HepG2 (cell line): ENCODE measurements around the gene VAC14. TPM values are rescaled to one million over a fixed set of nuclear protein-coding genes. Genes with fewer than 3 reads are reported as not detected.

ENCODE experiments used
- ADNP ChIP-seq: sonication (generic); formaldehyde crosslinking; IDR thresholded peaks from 2 replicates; pipeline ENCODE4 v1.4.0; 2020; ENCODE audit warnings: missing genetic modification reagents
- ATF3 ChIP-seq: sonication (generic); formaldehyde crosslinking; IDR thresholded peaks from 2 replicates; pipeline ENCODE4 v1.4.0; 2020; ENCODE audit warnings: missing genetic modification reagents
- ATF6 ChIP-seq: sonication (generic); formaldehyde crosslinking; conservative IDR thresholded peaks from 2 replicates; pipeline ENCODE4 v1.4.0; 2020; ENCODE audit warnings: missing genetic modification reagents
- GATAD1 ChIP-seq: IDR thresholded peaks from 2 replicates; pipeline ENCODE4 v1.6.1; 2016; ENCODE audit warnings: missing genetic modification reagents, missing compliant biosample characterization
- PAWR ChIP-seq: sonication (generic); formaldehyde crosslinking; IDR thresholded peaks from 2 replicates; pipeline ENCODE4 v1.4.0; 2020; ENCODE audit warnings: missing genetic modification reagents, mild to moderate bottlenecking, borderline replicate concordance
- PHF21A ChIP-seq: sonication (generic); formaldehyde crosslinking; IDR thresholded peaks from 2 replicates; pipeline ENCODE4 v1.5.0; 2020; ENCODE audit warnings: mild to moderate bottlenecking, missing genetic modification reagents
- PHF5A ChIP-seq: IDR thresholded peaks from one replicate; pipeline ENCODE4 v1.6.1; 2018; ENCODE audit warnings: low read depth, missing genetic modification reagents; ENCODE audit not compliant: unreplicated experiment
- PHF8 ChIP-seq: sonication (generic); formaldehyde crosslinking; IDR thresholded peaks from 2 replicates; pipeline ENCODE4 v1.5.0; 2020; ENCODE audit warnings: missing genetic modification reagents
- RCOR2 ChIP-seq: IDR thresholded peaks from 2 replicates; pipeline ENCODE4 v1.6.1; 2016; ENCODE audit warnings: missing biosample characterization, missing genetic modification reagents
- RFXANK ChIP-seq: IDR thresholded peaks from 2 replicates; pipeline ENCODE4 v1.6.1; 2016
- SALL1 ChIP-seq: sonication (generic); formaldehyde crosslinking; IDR thresholded peaks from 2 replicates; pipeline ENCODE4 v1.8.0; 2022; ENCODE audit warnings: mild to moderate bottlenecking, missing genetic modification reagents
- THYN1 ChIP-seq: sonication (generic); formaldehyde crosslinking; IDR thresholded peaks from 2 replicates; pipeline ENCODE4 v1.8.1; 2023; ENCODE audit warnings: low read depth, mild to moderate bottlenecking, moderate library complexity, missing genetic modification reagents, borderline replicate concordance
- ZBTB7A ChIP-seq: sonication (generic); formaldehyde crosslinking; IDR thresholded peaks from 2 replicates; pipeline ENCODE4 v1.8.0; 2022; ENCODE audit warnings: mild to moderate bottlenecking, missing genetic modification reagents
- ZC3H4 ChIP-seq: sonication (generic); formaldehyde crosslinking; IDR thresholded peaks from 2 replicates; pipeline ENCODE4 v1.4.0; 2020; ENCODE audit warnings: missing genetic modification reagents, borderline replicate concordance
- ZHX1 ChIP-seq: sonication (generic); formaldehyde crosslinking; IDR thresholded peaks from 2 replicates; pipeline ENCODE4 v1.8.1; 2022; ENCODE audit warnings: low read depth, mild to moderate bottlenecking, missing genetic modification reagents
- ZNF12 ChIP-seq: sonication (generic); formaldehyde crosslinking; IDR thresholded peaks from 2 replicates; pipeline ENCODE4 v1.5.0; 2020; ENCODE audit warnings: missing genetic modification reagents
- ZNF225 ChIP-seq: sonication (generic); formaldehyde crosslinking; IDR thresholded peaks from 2 replicates; pipeline ENCODE4 v1.4.0; 2020; ENCODE audit warnings: mild to moderate bottlenecking, missing genetic modification reagents
- ZNF335 ChIP-seq: sonication (generic); formaldehyde crosslinking; IDR thresholded peaks from 2 replicates; pipeline ENCODE4 v1.4.0; 2020; ENCODE audit warnings: missing genetic modification reagents
- ZNF34 ChIP-seq: sonication (generic); formaldehyde crosslinking; IDR thresholded peaks from 2 replicates; pipeline ENCODE4 v1.4.0; 2020; ENCODE audit warnings: mild to moderate bottlenecking, missing genetic modification reagents, borderline replicate concordance
- ZNF350 ChIP-seq: sonication (generic); formaldehyde crosslinking; IDR thresholded peaks from 2 replicates; pipeline ENCODE4 v1.4.0; 2020; ENCODE audit warnings: mild to moderate bottlenecking, low read depth, missing genetic modification reagents, borderline replicate concordance
- ZNF468 ChIP-seq: sonication (generic); formaldehyde crosslinking; IDR thresholded peaks from 2 replicates; pipeline ENCODE4 v1.8.0; 2022; ENCODE audit warnings: mild to moderate bottlenecking, moderate library complexity, missing genetic modification reagents
- ZNF629 ChIP-seq: sonication (generic); formaldehyde crosslinking; conservative IDR thresholded peaks from 2 replicates; pipeline ENCODE4 v1.5.0; 2020; ENCODE audit warnings: missing genetic modification reagents
- ZNF724P ChIP-seq: sonication (generic); formaldehyde crosslinking; IDR thresholded peaks from 2 replicates; pipeline ENCODE4 v1.8.0; 2022; ENCODE audit warnings: missing genetic modification reagents, borderline replicate concordance
- ZNF737 ChIP-seq: sonication (generic); formaldehyde crosslinking; IDR thresholded peaks from 2 replicates; pipeline ENCODE4 v1.5.0; 2020; ENCODE audit warnings: missing genetic modification reagents, mild to moderate bottlenecking, borderline replicate concordance
- ZNF775 ChIP-seq: sonication (generic); formaldehyde crosslinking; IDR thresholded peaks from 2 replicates; pipeline ENCODE4 v1.4.0; 2020; ENCODE audit warnings: missing genetic modification reagents, mild to moderate bottlenecking, moderate library complexity, borderline replicate concordance
- ZNF782 ChIP-seq: sonication (generic); formaldehyde crosslinking; IDR thresholded peaks from 2 replicates; pipeline ENCODE4 v1.4.0; 2020; ENCODE audit warnings: missing genetic modification reagents, mild to moderate bottlenecking, borderline replicate concordance
- polyA plus RNA-seq, 8 experiments: library from polyadenylated mRNA; depleted of rRNA in 3 of 8; stranded (reverse) in 7 of 8; unstranded in 1 of 8; fragments of >200 nt; fragmentation: Illumina TruSeq in 4 of 8; extraction: Trizol in 4 of 8; gene quantifications; 2 replicates each; pipeline versions ENCODE4 v1.2.1 to v1.2.3, GENCODE V29; 2011 to 2016; ENCODE audit warnings: low read depth in 4 of 8, missing spikeins in 1 of 8, mixed read lengths in 1 of 8; ENCODE audit not compliant: insufficient read depth in 1 of 8
- total RNA-seq, 5 experiments: library from RNA; depleted of rRNA; stranded (reverse); fragments of >200 nt; fragmentation: Illumina TruSeq; extraction: Trizol; gene quantifications; 2 replicates each; pipeline ENCODE4 v1.2.3, GENCODE V29; 2016; ENCODE audit warnings: low read depth in 1 of 5

VAC14 gene
- total and polyA plus RNA-seq, 2 of the 13 experiments (the other 11 are each of a cell fraction or from before 2014, with no cell fraction given), result 23.5 to 24.6 TPM

- peak; percentile 100 for TF ChIP-seq PHF21A (CRISPR knock-in tag)
- 0 out of 2 replicates have a peak, but pooled peaks have one; percentile 37 for TF ChIP-seq ZNF12 (CRISPR knock-in tag)
- peak; percentile 93 for TF ChIP-seq PHF5A (CRISPR knock-in tag)
- TF ChIP-seq THYN1, result no peak
- no peak for TF ChIP-seq ZNF468 (CRISPR knock-in tag)
- TF ChIP-seq PHF8 (CRISPR knock-in tag), result no peak; the same call in none of the 2 replicates
- no peak for TF ChIP-seq ZNF782 (CRISPR knock-in tag)
- no peak for TF ChIP-seq ZHX1
- peak; percentile 94 for TF ChIP-seq ZBTB7A (CRISPR knock-in tag)
- TF ChIP-seq ZNF724P, result peak; percentile 82
- TF ChIP-seq SALL1 (CRISPR knock-in tag), result peak; percentile 70
- TF ChIP-seq GATAD1, result peak; percentile 76
- TF ChIP-seq ZNF350 (CRISPR knock-in tag), result peak; percentile 78; the same call in 1 of the 2 replicates
- no peak; the same call in none of the 2 replicates for TF ChIP-seq RFXANK (CRISPR knock-in tag)
- TF ChIP-seq ATF3, result peak; percentile 64; the same call in 1 of the 2 replicates
- TF ChIP-seq ZNF737 (CRISPR knock-in tag), result no peak
- peak; percentile 47; the same call in 1 of the 2 replicates for TF ChIP-seq ZNF629 (CRISPR knock-in tag)
- TF ChIP-seq ATF6, result 0 out of 2 replicates have a peak, but pooled peaks have one; percentile 29
- no peak for TF ChIP-seq ADNP (CRISPR knock-in tag)
- no peak for TF ChIP-seq ZNF335 (CRISPR knock-in tag)
- TF ChIP-seq PAWR (CRISPR knock-in tag), result 0 out of 2 replicates have a peak, but pooled peaks have one; percentile 42
- peak; percentile 42; the same call in 1 of the 2 replicates for TF ChIP-seq ZNF225 (CRISPR knock-in tag)
- TF ChIP-seq ZNF34, result no peak
- peak; percentile 64 for TF ChIP-seq RCOR2 (CRISPR knock-in tag)
- peak; percentile 85 for TF ChIP-seq ZC3H4 (CRISPR knock-in tag)
- no peak for TF ChIP-seq ZNF775 (CRISPR knock-in tag)
These were observed 75.7 kb downstream of the VAC14 start (continued) for GRCh38 chr16:70725024-70725911.
